ENCODE measurements around the gene C5AR2.
A peak's percentile ranks its signal among the peaks of the same experiment; 100 is the strongest.
"Not testable (repeated sequence)": the region's sequence is repeated elsewhere in the genome, so short reads cannot be mapped to it uniquely, and the experiment has no call there.

The C5AR2 gene

DNA sequence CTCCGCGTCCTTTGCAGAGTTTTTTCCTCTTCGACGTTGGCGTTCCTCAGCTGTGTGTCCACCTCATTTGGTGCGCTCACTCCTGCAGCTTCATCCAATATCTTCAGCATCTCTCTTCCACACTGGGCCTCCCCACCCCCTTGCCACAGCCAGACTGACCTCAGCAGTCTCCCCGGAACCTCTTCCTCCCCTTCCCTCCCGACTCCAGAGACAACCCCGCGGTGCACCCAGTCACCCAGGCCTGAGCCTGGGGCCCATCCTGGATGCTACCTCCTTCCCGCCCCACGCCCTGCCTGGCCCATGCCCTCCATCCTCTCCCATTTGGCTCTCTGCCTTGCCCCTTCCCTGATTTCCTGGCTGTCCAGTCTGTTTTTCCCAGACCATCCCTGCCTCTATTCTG lies 8.1 kb upstream of the C5AR2 start:
- DNase-seq (ENCODE audit: low spot score): peak; percentile 4

DNA sequence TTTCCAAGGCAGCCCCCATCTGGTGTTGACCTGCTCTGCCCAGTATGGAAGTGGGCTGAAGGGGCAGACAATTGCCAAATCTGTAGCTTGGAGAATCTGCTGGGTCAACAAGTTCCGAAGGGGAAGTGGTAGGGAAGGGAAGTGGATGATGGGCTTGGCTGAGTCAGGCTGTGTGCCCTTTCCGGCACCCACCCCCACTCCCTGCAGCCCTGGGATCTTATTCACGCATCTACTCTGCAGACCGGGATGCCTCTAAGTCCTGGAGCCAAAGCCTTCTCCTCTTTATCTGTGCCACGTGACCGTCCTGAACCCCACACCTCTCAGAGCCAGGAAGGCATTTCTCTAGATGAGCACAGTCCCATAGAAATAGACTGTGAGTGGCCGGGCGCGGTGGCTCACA lies 7.5 kb upstream of the C5AR2 start:
- DNase-seq (ENCODE audit: low spot score): peak; percentile 24

DNA sequence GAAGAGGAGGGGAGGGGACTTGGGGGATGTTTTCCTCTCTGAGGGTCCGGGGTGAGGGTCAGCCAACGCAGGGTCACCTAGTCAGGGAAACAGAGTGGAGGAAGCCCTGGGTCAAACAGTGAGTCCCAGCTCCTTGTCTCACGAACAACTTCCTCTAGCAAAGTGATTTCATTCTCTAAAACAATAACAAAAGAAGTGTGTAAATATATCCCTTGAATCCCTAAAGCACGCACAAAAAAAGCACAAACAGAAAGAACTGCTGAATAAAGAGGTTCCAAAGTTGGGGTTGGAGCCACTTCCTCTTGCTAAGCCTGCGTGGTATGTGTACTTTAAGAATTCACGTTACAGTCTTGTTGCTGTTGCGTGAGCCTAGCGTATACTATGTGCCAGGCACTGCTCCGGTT lies 1.5 kb upstream of the C5AR2 start:
- no peak for DNase-seq (ENCODE audit: low spot score)

DNA sequence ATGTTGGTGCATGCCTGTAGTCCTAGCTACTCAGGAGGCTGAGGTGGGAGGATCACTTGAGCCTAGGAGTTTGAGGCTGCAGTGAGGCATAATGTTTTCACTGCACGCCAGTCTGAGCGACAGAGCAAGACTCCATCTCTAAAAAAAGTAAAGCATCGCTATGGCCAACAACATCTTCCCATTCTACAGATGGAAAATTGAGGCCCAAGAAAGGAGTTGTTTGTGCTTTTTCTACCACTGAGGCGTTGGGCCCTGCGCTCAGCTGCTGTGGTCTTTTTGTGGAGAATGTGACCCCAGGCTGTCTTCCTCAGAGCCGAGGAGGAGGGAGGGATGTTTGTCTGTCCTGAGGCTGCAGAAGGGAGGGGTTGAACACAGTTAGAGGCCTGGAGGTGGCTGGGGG lies 485 bp upstream of the C5AR2 start:
- DNase-seq (ENCODE audit: low spot score): no peak

DNA sequence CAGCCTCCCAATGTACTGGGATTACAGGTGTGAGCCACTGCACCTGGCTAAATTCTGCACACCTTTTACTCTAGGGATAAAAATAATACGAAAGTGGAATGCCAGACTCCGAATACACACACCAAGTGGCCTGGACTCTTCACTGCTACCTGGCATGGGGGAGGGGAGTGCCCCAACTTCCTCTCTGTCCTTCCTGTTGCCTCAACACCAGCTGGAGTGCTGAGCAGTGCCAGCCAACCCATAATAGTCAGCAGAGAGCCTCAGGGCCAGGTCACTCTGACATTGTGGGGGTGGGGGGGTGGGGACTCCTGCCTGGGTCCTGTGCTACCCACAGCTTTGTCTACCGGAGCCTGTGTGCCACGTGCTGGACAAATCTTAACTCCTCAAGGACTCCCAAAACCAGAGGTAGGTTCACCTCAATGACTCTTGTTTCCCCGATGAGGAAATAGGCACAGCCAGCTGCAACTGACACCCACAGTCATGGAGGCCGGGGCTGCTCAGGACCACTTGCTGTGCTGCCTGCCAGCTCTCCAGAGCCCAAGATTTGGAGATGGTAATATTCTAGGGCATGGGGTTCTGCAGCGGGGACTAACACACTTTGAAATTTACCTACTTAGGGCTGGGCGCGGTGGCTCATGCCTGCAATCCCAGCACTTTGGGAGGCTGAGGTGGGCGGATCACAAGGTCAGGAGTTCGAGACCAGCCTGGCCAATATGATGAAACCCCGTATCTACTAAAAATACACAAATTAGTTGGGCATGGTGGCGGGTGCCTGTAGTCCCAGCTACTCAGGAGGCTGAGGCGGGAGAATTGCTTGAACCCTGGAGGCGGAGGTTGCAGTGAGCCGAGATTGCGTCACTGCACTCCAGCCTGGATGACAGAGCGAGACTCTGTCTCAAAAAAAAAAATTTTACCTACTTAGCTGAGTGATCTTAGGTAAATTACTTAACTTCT lies 5.1 kb downstream of the C5AR2 start:
- not testable (repeated sequence) for DNase-seq (ENCODE audit: low spot score)

DNA sequence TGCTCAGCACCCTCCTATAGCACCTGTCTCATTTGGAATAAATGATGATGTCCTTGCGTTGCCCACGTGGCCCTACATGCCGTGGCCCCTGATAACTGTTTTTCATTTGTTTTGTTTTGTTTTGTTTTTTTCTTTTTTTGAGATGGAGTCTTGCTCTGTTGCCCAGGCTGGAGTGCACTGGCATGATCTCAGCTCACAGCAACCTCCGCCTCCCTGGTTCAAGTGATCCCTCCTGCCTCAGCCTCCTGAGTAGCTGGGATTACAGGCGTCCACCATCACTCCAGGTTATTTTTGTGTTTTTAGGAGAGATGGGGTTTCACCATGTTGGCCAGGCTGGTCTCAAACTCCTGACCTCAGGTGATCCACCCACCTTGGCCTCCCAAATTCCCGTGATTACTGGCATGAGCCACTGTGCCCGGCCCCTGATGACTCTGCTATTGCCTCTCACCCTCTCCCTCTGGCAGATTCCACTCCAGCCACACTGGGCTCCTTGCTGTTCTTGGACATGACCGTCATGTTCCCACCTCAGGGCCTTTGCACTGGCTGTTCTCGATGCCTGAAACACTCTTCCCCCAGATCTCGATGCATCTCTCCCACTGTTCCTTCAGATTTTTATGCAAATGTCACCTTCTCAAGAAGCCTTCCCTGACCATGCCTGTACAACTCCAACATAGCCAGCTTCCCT lies 7.4 kb downstream of the C5AR2 start:
- no peak for DNase-seq (ENCODE audit: low spot score)

DNA sequence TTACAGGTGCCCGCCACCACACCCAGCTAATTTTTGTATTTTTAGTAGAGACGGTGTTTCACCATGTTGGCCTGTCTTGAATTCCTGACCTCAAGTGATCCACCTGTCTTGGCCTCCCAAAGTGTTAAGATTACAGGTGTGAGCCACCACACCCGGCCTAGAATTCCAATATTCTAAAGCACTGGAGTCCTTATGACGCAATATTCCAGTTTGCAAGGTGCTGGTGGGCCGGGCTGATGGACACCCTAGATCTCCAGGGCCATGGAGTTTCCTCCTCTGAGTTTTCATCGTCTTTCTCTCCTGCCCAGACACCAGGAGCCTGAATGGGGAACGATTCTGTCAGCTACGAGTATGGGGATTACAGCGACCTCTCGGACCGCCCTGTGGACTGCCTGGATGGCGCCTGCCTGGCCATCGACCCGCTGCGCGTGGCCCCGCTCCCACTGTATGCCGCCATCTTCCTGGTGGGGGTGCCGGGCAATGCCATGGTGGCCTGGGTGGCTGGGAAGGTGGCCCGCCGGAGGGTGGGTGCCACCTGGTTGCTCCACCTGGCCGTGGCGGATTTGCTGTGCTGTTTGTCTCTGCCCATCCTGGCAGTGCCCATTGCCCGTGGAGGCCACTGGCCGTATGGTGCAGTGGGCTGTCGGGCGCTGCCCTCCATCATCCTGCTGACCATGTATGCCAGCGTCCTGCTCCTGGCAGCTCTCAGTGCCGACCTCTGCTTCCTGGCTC lies 8.7 kb downstream of the C5AR2 start:
- no peak for DNase-seq (ENCODE audit: low spot score)

DNA sequence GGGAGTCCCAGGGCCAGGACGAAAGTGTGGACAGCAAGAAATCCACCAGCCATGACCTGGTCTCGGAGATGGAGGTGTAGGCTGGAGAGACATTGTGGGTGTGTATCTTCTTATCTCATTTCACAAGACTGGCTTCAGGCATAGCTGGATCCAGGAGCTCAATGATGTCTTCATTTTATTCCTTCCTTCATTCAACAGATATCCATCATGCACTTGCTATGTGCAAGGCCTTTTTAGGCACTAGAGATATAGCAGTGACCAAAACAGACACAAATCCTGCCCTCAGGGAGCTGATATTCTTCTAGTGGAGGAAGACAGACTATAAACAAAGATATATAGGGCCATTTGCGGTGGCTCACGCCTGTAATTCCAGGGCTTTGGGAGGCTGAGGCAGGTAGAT lies 9.8 kb downstream of the C5AR2 start:
- DNase-seq (ENCODE audit: low spot score): no peak

DNA sequence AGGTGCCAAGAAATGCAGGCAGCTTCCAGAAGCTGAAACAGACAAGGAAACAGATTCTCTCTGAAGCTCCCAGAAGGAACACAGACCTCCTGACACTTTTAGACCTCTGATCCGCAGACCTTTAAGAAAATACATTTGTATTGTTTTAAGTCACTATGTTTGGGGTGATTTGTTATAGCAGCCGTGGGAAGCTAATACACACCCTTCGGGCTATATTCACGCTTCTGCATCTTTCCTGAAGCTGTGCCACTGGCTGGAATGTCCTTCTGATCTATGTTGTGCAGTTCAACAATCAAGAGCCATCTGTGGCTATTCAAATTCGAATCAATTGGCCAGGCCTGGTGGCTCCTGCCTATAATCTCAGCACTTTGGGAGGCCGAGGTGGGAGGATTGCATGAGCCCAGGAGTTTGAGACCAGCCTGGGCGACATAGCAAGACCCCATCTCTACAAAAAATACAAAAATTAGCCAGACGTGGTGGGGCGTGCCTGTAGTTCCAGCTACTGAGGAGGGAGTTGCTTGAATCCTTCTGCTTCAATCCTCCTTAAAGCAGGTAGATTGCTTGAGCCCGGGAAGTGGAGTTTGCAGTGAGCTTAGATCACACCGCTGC lies 11.3 kb downstream of the C5AR2 start:
- no peak for DNase-seq (ENCODE audit: low spot score)

DNA sequence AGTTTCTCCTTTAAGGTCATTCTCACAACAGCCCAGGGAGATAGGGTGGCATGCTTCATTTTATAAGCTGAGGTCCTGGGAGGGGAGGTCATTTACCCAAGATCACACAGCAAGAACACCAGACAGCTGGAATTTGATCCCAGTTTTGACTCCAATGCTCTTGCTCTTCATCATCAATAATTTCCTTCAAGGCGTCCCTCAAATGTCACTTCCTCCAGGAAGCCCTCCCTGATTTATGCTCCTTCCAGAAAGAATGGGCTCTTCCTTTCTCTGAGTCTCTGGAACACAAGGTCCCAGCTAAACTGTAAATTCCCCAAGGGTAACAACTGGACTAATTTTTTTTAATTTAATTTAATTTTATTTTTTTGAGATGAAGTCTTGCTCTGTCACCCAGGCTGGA lies 12.4 kb downstream of the C5AR2 start:
- no peak for DNase-seq (ENCODE audit: low spot score)

DNA sequence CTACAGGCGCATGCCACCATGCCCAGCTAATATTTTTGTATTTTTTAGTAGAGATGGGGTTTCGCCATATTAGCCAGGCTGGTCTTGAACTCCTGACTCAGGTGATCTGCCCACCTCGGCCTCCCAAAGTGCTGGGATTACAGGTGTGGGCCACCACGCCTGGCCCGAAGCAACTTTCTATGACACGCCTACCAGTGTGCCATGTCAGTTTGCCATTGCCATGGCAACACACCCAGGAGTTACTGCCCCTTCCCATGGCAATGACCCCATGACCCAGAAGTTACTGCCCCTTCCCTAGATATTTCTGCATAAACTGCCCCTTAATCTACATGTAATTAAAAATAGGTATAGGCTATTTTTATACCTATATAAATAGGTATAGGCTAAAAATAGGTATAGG lies 14.0 kb downstream of the C5AR2 start:
- DNase-seq (ENCODE audit: low spot score): not testable (repeated sequence)

DNA sequence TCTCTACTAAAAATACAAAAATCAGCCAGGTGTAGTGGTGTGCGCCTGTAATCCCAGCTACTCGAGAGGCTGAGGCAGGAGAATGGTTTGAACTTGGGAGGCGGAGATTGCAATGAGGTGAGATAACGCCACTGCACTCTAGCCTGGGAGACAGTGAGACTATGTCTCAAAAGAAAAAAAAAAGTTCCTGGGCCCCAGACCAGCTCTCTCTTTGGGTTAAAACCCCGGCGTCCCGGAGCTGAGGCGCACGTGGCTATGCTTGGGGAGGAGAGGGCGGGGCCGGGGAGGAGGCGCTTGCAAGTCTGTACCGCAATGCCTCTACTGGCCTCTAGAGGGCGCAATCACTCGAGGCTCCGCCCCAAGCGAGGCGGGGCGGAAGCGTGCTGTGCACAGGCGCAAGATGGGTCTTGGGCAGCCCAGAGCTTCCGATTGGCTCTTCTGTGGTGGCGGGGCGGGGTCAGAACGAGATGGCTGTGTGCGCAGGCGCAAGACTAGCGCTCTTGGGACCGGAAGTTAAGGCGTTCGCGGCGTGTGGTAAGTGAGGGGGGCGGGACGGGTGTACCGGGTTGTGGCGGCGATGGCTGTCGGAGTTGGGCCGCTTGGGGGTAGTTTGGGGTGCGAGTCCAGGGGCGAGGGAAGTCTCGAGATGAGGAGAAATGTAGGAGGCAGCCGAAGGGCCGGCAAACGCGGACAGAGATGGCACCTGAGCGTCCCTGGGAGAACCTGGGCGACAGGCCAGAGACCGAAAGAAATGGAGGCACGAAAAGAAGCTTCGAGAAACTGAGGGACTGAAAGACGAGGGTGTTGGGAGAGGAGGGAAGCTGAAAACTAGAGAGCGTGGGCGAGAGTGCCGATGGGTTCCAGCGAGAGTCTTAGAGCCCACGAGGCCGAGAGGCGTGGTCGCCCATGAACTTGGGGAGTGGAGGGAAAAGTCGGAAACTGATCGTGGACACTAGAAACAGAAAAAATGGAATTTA lies 17.1 kb downstream of the C5AR2 start, which contains the start of gene DHX34:
Gene DHX34, plus strand, starts transcription at position 497 of the 977 bp plus-strand sequence. CDS start 3,716 bp downstream, outside the sequence.
- DNase-seq (ENCODE audit: low spot score): peak; percentile 100

DNA sequence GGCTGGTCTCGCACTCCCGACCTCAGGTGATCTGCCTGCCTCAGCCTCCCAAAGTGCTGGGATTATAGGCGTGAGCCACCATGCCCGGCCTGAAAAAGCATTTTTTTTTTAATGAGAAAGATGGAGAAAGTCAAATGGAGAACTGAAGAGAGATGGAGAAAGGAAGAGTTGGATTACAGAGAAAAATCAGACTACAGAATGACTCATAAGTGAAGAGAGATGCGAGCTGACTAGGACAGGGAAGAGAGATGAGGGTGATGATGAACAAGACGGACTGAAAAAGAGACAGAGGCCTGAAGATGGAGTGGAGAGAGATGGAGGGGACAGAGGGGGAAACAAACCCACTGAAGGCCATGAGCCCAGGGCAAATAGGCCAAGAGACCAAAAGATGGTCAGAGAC lies 18.7 kb downstream of the C5AR2 start:
- DNase-seq (ENCODE audit: low spot score): no peak

DNA sequence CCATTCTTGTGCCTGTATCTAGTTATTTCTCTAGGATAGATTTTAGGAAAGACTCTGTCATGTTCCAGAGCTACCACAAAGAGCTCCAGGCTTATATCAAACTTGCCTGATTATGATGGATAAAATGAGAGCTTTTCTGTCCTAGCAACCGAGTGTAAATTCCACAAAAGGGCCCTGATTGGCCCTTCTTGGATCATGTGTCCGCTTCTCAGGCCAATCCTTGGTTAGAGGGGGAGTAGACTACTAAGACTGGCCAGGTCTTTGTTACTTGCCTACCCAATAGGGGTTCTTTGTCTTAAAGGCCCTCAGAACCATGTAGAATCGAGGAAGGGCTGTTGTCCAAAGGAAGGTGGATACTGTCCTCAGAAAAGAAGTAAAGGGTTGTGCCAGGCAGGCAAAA lies 19.6 kb downstream of the C5AR2 start:
- DNase-seq (ENCODE audit: low spot score): peak; percentile 82

DNA sequence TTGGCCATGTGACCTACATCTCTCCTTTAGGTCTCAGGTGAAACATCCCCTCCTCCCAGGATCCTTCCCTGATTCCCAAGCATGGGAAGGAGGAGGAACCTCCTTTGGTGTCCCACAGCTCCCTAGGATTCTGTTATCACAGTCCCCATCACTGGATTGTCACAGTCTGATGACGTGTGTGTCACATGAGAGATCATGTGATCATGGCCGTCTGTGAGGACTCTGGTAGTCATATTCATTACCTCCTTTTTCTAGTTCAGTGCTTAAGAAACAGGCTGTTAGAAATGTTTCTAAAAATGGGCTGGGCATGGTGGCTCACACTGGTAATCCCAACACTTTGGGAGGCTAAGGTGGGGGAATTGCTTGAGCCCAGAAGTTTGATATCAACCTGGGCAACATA lies 20.1 kb downstream of the C5AR2 start:
- no peak for DNase-seq (ENCODE audit: low spot score)

DNA sequence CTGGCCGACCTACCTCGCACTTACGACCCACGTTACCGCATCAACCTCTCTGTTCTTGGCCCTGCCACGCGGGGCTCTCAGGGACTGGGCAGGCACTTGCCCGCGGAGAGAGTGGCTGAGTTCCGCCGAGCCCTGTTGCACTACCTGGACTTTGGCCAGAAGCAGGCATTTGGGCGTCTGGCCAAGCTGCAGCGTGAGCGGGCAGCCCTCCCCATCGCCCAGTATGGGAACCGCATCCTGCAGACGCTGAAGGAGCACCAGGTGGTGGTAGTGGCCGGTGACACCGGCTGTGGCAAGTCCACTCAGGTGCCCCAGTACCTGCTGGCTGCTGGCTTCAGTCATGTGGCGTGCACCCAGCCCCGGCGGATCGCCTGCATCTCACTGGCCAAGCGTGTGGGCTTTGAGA lies 21.3 kb downstream of the C5AR2 start:
- DNase-seq (ENCODE audit: low spot score): peak; percentile 30

DNA sequence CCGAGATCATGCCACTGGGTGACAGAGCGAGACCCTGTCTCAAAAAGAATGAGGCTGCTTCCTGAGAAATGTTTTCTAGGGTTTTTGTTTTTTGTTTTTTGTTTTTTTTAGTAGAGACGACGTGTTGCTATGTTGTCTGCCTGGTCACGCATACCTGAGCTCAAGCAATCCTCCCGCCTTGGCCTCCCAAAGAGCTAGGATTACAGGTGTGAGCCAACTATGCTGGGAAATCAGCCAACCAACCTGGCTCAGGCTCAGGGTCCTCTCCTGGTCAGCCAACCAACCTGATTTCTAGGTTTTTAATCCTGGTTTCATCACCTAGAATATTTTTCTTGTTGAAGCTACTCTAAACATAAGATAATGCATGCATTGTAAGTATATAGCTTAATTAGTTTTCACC lies 24.9 kb downstream of the C5AR2 start:
- no peak for DNase-seq (ENCODE audit: low spot score)

DNA sequence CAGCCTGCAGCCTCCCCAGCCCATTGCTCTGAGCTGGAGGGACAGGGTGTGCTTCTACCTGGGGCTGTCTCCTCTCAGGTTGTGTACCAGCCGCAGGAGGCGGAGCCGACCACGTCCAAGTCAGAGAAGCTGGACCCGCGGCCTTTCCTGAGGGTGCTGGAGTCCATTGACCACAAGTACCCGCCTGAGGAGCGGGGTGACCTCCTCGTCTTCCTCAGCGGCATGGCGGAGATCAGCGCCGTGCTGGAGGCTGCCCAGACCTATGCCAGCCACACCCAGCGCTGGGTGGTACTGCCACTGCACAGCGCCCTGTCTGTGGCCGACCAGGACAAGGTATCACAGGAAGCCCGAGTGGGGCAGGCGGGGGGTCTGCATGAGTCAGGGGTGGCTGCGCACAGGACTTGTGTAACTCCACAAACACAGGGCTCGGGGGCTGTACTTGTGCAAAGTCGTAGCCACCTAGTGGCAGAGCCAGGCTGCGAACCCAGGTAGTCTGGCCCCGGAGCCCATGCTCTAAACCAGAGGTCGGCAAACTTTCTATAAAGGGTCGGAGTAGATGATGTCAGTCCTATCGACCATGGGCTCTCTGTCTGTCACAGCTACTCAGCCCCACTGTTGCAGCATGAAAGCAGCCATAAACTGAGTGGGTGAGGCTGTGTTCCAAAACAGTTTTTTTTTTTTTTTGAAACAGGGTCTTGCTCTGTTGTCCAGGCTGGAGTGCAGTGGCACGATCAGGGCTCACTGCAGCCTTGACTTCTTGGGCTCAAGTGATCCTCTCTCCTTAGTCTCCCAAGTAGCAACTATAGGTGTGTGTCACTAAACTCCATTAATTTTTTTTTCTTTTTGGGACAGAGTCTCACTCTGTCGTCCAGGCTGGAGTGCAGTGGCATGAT lies 26.1 kb downstream of the C5AR2 start:
- no peak for DNase-seq (ENCODE audit: low spot score)

DNA sequence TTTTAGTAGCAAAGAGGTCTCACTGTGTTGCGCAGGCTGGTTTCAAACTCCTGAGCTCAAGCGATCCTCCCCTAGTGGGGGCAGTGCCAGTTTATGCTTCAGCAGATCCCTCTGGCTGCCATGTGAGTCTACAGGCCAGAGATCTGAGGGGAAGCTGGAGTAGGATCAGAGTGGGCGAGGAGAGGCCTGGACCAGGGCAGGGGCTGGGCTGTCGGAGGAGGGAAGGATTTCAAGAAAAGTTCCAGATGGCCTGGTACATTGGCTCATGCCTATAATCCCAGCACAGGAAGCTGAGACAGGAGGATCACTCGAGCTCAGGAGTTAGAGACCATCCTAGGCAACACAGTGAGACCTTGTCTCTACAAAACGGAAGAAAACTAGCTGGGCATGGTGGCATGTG lies 27.0 kb downstream of the C5AR2 start:
- no peak for DNase-seq (ENCODE audit: low spot score)

DNA sequence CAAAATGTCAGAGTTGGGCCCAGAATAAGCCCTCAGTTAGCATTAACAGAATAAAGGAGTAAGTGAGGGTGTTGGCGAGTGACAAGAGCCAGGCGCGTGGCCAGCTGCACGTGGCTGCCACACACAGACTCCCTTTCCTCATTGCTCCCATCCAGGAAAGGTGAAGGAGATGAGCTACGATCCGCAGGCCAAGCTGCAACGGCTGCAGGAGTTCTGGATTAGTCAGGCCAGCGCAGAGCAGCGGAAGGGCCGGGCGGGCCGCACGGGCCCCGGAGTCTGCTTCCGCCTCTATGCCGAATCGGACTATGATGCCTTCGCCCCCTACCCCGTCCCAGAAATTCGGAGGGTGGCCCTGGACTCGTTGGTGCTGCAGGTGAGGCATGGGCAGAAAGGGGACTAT lies 30.3 kb downstream of the C5AR2 start:
- no peak for DNase-seq (ENCODE audit: low spot score)

Measured in iPS-NIHi11 (cell line).